Measurements from ENCODE around the gene ZC3H6.

The ZC3H6 gene

GRCh38 chr2:112275311-112275886 lies at the start of gene ZC3H6:
Gene ZC3H6, plus strand, starts transcription at chr2:112275597. Its CDS starts 398 bp downstream, at chr2:112275995.
- peak; percentile 99 for DNase-seq

- DNase-seq, result no peak
These were observed 46.0 kb upstream of the ZC3H6 start for GRCh38 chr2:112229348-112229747.

GRCh38 chr2:112230371-112230770 lies 45.0 kb upstream of the ZC3H6 start:
- no peak for DNase-seq

GRCh38 chr2:112239862-112240261 lies 35.5 kb upstream of the ZC3H6 start:
- DNase-seq, result no peak

GRCh38 chr2:112242384-112242783 lies 33.0 kb upstream of the ZC3H6 start:
- DNase-seq, result no peak

- DNase-seq, result no peak
These were observed 32.2 kb upstream of the ZC3H6 start for GRCh38 chr2:112243233-112243632.

GRCh38 chr2:112244854-112245253 lies 30.5 kb upstream of the ZC3H6 start:
- no peak for DNase-seq

- DNase-seq, result no peak
These were observed 24.1 kb upstream of the ZC3H6 start for GRCh38 chr2:112251271-112251670.

GRCh38 chr2:112253261-112253815 lies 22.1 kb upstream of the ZC3H6 start:
- no peak for DNase-seq

GRCh38 chr2:112254466-112255240 lies 20.7 kb upstream of the ZC3H6 start, which contains the start of gene ZC3H8:
Gene ZC3H8, minus strand, starts transcription at chr2:112255042. Its CDS starts 61 bp downstream, at chr2:112254981.
- peak; percentile 97 for DNase-seq

GRCh38 chr2:112255875-112256274 lies 19.5 kb upstream of the ZC3H6 start:
- DNase-seq, result no peak

- DNase-seq, result no peak
These were observed 18.7 kb upstream of the ZC3H6 start for GRCh38 chr2:112256654-112257053.

GRCh38 chr2:112257575-112257974 lies 17.8 kb upstream of the ZC3H6 start:
- DNase-seq, result no peak

GRCh38 chr2:112259509-112260294 lies 15.7 kb upstream of the ZC3H6 start:
- DNase-seq, result peak; percentile 86

- no peak for DNase-seq
These were observed 15.1 kb upstream of the ZC3H6 start for GRCh38 chr2:112260295-112260625.

- DNase-seq, result no peak
These were observed 12.5 kb upstream of the ZC3H6 start for GRCh38 chr2:112262876-112263275.

- no peak for DNase-seq
These were observed 6.8 kb upstream of the ZC3H6 start for GRCh38 chr2:112268547-112268946.

GRCh38 chr2:112272669-112273068 lies 2.7 kb upstream of the ZC3H6 start:
- no peak for DNase-seq

- DNase-seq, result no peak
These were observed 2.0 kb upstream of the ZC3H6 start for GRCh38 chr2:112273349-112273748.

- DNase-seq, result peak; percentile 79
These were observed 733 bp downstream of the ZC3H6 start for GRCh38 chr2:112275887-112276773.

- no peak for DNase-seq
These were observed 1.6 kb downstream of the ZC3H6 start for GRCh38 chr2:112276954-112277353.

- DNase-seq, result no peak
These were observed 2.3 kb downstream of the ZC3H6 start for GRCh38 chr2:112277596-112278220.

All from activated naive CD4-positive, alpha-beta T cell treated with anti-CD3 and anti-CD28 coated beads, Interleukin-2, amount 50 U/mL, for 16 hours (primary cell).